ENCODE measurements around the gene GGTA1. TPM values are rescaled to one million over a fixed set of nuclear protein-coding genes. Genes with fewer than 3 reads are reported as not detected.
"Not testable (repeated sequence)": the region's sequence is repeated elsewhere in the genome, so short reads cannot be mapped to it uniquely, and the experiment has no call there.

The GGTA1 gene
- total RNA-seq, 1 experiment from 2014 or later: not detected

DNA sequence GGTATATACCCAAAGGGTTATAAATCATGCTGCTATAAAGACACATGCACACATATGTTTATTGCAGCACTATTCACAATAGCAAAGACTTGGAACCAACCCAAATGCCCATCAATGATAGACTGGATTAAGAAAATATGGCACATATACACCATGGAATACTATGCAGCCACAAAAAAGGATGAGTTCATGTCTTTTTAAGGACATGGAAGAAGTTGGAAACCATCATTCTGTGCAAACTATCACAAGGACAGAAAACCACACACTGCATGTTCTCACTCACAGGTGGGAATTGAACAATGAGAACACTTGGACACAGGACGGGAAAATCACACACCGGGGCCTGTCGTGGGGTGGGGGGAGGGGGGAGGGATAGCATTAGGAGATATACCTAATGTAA, 62.6 kb downstream of the GGTA1 start:
- H4K20me1 ChIP-seq (ENCODE audit: insufficient read depth); H3K27me3 ChIP-seq (ENCODE audit: insufficient read depth, low read length); H2AFZ ChIP-seq (ENCODE audit: low read depth, low read length, poor library complexity, severe bottlenecking); H3K27ac ChIP-seq (ENCODE audit: low read depth, low read length); RAD21 ChIA-PET (ENCODE audit: low non-redundant PET in 1 of 2, low total read pairs in 2 of 2, uncharacterized antibody in 2 of 2, unreplicated experiment in 2 of 2); POLR2A ChIA-PET; H3K36me3 ChIP-seq (ENCODE audit: control insufficient read depth in 1 of 2, insufficient read depth in 2 of 2, low read length in 2 of 2); H3K4me1 ChIP-seq (ENCODE audit: control insufficient read depth in 1 of 2, insufficient read depth in 2 of 2, low read length in 2 of 2); H3K4me2 ChIP-seq (ENCODE audit: low read length); H3K9me3 ChIP-seq (ENCODE audit: control insufficient read depth in 1 of 2, insufficient read depth in 1 of 2, low read depth in 1 of 2, low read length in 2 of 2); BruUV-seq (replicated peaks); DNase-seq (ENCODE audit: low read depth, low spot score); H3K4me3 ChIP-seq (replicated peaks in 1 of 2; ENCODE audit: low read depth in 1 of 2, low read length in 2 of 2); intact Hi-C loops (cut with micrococcal nuclease); H3K9ac ChIP-seq (ENCODE audit: low read length); CTCF ChIA-PET; ATAC-seq; H3K79me2 ChIP-seq (ENCODE audit: insufficient read depth, low read length); H3K9me2 ChIP-seq (ENCODE audit: insufficient read depth): not testable (repeated sequence)

DNA sequence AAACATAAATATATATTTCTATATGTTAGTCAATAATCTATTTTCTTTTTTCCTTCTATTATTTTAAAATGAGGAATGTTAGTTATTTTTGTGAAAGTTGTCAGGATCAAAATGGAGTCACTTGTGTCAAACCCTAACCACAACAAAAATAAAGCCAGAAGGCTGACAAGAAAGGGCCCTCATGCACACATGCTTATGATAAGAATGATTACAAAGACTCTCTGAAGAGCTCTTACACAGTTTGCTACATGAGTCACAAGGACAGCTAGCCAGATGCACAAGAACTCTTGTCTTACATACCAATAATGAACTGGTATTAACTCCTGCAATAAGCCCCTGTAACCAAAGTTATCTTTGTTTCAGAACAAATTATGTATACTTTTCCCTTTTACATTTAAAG, 64.7 kb downstream of the GGTA1 start:
- no peak for DNase-seq (ENCODE audit: low read depth, low spot score)
- RAD21 ChIA-PET (ENCODE audit: low non-redundant PET in 1 of 2, low total read pairs in 2 of 2, uncharacterized antibody in 2 of 2, unreplicated experiment in 2 of 2): no interaction called here
- Histone ChIP-seq H3K27ac (ENCODE audit: low read depth, low read length) (no peak overlapping the region), H3K4me2 (ENCODE audit: low read length) (no peak overlapping the region), H3K4me1 (ENCODE audit: control insufficient read depth in 1 of 2, insufficient read depth in 2 of 2, low read length in 2 of 2) (no peaks in the 10 kb centered on the region), H3K27me3 (ENCODE audit: insufficient read depth, low read length) (no peaks in the 10 kb centered on the region), H3K36me3 (ENCODE audit: control insufficient read depth in 1 of 2, insufficient read depth in 2 of 2, low read length in 2 of 2) (no peaks in the 10 kb centered on the region), H3K9me3 (ENCODE audit: control insufficient read depth in 1 of 2, insufficient read depth in 1 of 2, low read depth in 1 of 2, low read length in 2 of 2) (no peaks in the 10 kb centered on the region), H4K20me1 (ENCODE audit: insufficient read depth) (no peaks in the 10 kb centered on the region), H3K9ac (ENCODE audit: low read length) (no peak overlapping the region), H3K4me3 (replicated peaks in 1 of 2; ENCODE audit: low read depth in 1 of 2, low read length in 2 of 2) (no peak overlapping the region), H2AFZ (ENCODE audit: low read depth, low read length, poor library complexity, severe bottlenecking) (no peak overlapping the region), H3K9me2 (ENCODE audit: insufficient read depth) (no peaks in the 10 kb centered on the region), H3K79me2 (ENCODE audit: insufficient read depth, low read length) (no peaks in the 10 kb centered on the region)
- CTCF ChIA-PET: no interaction called here
- intact Hi-C loops (cut with micrococcal nuclease): no loop called here
- no peak for ATAC-seq
- POLR2A ChIA-PET: no interaction called here
- TF ChIP-seq, protein P1, sequence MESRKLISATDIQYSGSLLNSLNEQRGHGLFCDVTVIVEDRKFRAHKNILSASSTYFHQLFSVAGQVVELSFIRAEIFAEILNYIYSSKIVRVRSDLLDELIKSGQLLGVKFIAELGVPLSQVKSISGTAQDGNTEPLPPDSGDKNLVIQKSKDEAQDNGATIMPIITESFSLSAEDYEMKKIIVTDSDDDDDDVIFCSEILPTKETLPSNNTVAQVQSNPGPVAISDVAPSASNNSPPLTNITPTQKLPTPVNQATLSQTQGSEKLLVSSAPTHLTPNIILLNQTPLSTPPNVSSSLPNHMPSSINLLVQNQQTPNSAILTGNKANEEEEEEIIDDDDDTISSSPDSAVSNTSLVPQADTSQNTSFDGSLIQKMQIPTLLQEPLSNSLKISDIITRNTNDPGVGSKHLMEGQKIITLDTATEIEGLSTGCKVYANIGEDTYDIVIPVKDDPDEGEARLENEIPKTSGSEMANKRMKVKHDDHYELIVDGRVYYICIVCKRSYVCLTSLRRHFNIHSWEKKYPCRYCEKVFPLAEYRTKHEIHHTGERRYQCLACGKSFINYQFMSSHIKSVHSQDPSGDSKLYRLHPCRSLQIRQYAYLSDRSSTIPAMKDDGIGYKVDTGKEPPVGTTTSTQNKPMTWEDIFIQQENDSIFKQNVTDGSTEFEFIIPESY (IDR thresholded peaks at IDR 0.05; ENCODE audit: extremely low read depth, insufficient replicate concordance, low read length): no peak
- TF ChIP-seq POLR2A (IDR thresholded peaks at IDR 0.05; ENCODE audit: borderline replicate concordance, extremely low read depth, insufficient read depth, insufficient read length) (no peak), ELF1 (IDR thresholded peaks at IDR 0.05; ENCODE audit: borderline replicate concordance, low read depth) (no peak), JUND (IDR thresholded peaks at IDR 0.05) (no peak), RAD21 (IDR thresholded peaks at IDR 0.05; ENCODE audit: low read depth) (no peak), POLR2AphosphoS5 (IDR thresholded peaks at IDR 0.05; ENCODE audit: low read depth, low read length) (no peak), TCF7L2 (IDR thresholded peaks at IDR 0.05; ENCODE audit: borderline replicate concordance, extremely low read depth, insufficient read depth, insufficient read length) (no peak), CBX3 (IDR thresholded peaks at IDR 0.05; ENCODE audit: low read depth) (no peak), EZH2phosphoT487 (IDR thresholded peaks at IDR 0.05; ENCODE audit: borderline replicate concordance) (no peak), SP1 (IDR thresholded peaks at IDR 0.05; ENCODE audit: low read depth) (no peak), EZH2 (IDR thresholded peaks at IDR 0.05) (no peak), SRF (IDR thresholded peaks at IDR 0.05; ENCODE audit: low read depth) (no peak), FOSL1 (IDR thresholded peaks at IDR 0.05; ENCODE audit: low read depth) (no peak), EGR1 (IDR thresholded peaks at IDR 0.05; ENCODE audit: low read depth) (no peak), ZNF274 (IDR thresholded peaks at IDR 0.05; ENCODE audit: low read depth, low read length) (no peak), SIN3A (IDR thresholded peaks at IDR 0.05; ENCODE audit: low read depth) (no peak)
- TF ChIP-seq, protein P2, sequence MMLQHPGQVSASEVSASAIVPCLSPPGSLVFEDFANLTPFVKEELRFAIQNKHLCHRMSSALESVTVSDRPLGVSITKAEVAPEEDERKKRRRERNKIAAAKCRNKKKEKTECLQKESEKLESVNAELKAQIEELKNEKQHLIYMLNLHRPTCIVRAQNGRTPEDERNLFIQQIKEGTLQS (IDR thresholded peaks at IDR 0.05): no peak
- TF ChIP-seq, protein P3, sequence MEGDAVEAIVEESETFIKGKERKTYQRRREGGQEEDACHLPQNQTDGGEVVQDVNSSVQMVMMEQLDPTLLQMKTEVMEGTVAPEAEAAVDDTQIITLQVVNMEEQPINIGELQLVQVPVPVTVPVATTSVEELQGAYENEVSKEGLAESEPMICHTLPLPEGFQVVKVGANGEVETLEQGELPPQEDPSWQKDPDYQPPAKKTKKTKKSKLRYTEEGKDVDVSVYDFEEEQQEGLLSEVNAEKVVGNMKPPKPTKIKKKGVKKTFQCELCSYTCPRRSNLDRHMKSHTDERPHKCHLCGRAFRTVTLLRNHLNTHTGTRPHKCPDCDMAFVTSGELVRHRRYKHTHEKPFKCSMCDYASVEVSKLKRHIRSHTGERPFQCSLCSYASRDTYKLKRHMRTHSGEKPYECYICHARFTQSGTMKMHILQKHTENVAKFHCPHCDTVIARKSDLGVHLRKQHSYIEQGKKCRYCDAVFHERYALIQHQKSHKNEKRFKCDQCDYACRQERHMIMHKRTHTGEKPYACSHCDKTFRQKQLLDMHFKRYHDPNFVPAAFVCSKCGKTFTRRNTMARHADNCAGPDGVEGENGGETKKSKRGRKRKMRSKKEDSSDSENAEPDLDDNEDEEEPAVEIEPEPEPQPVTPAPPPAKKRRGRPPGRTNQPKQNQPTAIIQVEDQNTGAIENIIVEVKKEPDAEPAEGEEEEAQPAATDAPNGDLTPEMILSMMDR (IDR thresholded peaks at IDR 0.05 in 2 of 3, conservative IDR thresholded peaks at IDR 0.05 in 1 of 3; ENCODE audit: borderline replicate concordance in 1 of 3, insufficient read depth in 1 of 3, low read depth in 2 of 3, low read length in 2 of 3): no peak
- BruUV-seq (replicated peaks): no TSS peak

Measured in HCT116 (cell line).